ENCODE data around the gene LZIC. TPM values are rescaled to one million over a fixed set of nuclear protein-coding genes. Genes with fewer than 3 reads are reported as not detected.

LZIC gene
- total and polyA plus RNA-seq, 9 of the 15 experiments (the other 6 are each of a cell fraction or from before 2014, with no cell fraction given): 32.9 to 109 (median 61.7) TPM

GRCh38 chr1:9942939-9943788 lies at the start of gene LZIC, which contains the start of gene NMNAT1 (continued):
- TF ChIP-seq TCF7L2 (IDR thresholded peaks at IDR 0.05; ENCODE audit: low read depth, low read length) (no peak), ZNF740 (CRISPR knock-in tag; IDR thresholded peaks at IDR 0.05) (peak; percentile 54; the same call in 1 of the 2 replicates), ZNF740 (tag; IDR thresholded peaks at IDR 0.05) (no peak), SRSF7 (optimal IDR thresholded peaks at IDR 0.05; ENCODE audit: low read depth, low read length) (no peak), SAP30 (IDR thresholded peaks at IDR 0.05; ENCODE audit: borderline replicate concordance, insufficient read depth, low read depth, low read length, poor library complexity, severe bottlenecking) (peak; percentile 95), NFE2 (IDR thresholded peaks at IDR 0.05; ENCODE audit: low read depth) (0 out of 2 replicates have a peak, but pooled peaks have one; percentile 32), FOXP1 (CRISPR knock-in tag; IDR thresholded peaks at IDR 0.05) (0 out of 2 replicates have a peak, but pooled peaks have one; percentile 84), TAF9B (IDR thresholded peaks at IDR 0.05; ENCODE audit: partially characterized antibody) (peak; percentile 97), ERF (CRISPR knock-in tag; IDR thresholded peaks at IDR 0.05) (0 out of 2 replicates have a peak, but pooled peaks have one; percentile 13), POLR3A (IDR thresholded peaks at IDR 0.05; ENCODE audit: borderline replicate concordance, extremely low read depth, insufficient read depth, insufficient read length) (no peak), ZNF444 (CRISPR knock-in tag; IDR thresholded peaks at IDR 0.05) (no peak), BHLHE40 (IDR thresholded peaks at IDR 0.05; ENCODE audit: low read length) (peak; percentile 59), NUFIP1 (IDR thresholded peaks at IDR 0.05; ENCODE audit: partially characterized antibody) (no peak)
- TF ChIP-seq, protein P1, sequence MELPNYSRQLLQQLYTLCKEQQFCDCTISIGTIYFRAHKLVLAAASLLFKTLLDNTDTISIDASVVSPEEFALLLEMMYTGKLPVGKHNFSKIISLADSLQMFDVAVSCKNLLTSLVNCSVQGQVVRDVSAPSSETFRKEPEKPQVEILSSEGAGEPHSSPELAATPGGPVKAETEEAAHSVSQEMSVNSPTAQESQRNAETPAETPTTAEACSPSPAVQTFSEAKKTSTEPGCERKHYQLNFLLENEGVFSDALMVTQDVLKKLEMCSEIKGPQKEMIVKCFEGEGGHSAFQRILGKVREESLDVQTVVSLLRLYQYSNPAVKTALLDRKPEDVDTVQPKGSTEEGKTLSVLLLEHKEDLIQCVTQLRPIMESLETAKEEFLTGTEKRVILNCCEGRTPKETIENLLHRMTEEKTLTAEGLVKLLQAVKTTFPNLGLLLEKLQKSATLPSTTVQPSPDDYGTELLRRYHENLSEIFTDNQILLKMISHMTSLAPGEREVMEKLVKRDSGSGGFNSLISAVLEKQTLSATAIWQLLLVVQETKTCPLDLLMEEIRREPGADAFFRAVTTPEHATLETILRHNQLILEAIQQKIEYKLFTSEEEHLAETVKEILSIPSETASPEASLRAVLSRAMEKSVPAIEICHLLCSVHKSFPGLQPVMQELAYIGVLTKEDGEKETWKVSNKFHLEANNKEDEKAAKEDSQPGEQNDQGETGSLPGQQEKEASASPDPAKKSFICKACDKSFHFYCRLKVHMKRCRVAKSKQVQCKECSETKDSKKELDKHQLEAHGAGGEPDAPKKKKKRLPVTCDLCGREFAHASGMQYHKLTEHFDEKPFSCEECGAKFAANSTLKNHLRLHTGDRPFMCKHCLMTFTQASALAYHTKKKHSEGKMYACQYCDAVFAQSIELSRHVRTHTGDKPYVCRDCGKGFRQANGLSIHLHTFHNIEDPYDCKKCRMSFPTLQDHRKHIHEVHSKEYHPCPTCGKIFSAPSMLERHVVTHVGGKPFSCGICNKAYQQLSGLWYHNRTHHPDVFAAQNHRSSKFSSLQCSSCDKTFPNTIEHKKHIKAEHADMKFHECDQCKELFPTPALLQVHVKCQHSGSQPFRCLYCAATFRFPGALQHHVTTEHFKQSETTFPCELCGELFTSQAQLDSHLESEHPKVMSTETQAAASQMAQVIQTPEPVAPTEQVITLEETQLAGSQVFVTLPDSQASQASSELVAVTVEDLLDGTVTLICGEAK (IDR thresholded peaks at IDR 0.05): peak; percentile 100
- TF ChIP-seq, protein P1 (CRISPR knock-in tag; IDR thresholded peaks at IDR 0.05): no peak
- TF ChIP-seq, protein P2, sequence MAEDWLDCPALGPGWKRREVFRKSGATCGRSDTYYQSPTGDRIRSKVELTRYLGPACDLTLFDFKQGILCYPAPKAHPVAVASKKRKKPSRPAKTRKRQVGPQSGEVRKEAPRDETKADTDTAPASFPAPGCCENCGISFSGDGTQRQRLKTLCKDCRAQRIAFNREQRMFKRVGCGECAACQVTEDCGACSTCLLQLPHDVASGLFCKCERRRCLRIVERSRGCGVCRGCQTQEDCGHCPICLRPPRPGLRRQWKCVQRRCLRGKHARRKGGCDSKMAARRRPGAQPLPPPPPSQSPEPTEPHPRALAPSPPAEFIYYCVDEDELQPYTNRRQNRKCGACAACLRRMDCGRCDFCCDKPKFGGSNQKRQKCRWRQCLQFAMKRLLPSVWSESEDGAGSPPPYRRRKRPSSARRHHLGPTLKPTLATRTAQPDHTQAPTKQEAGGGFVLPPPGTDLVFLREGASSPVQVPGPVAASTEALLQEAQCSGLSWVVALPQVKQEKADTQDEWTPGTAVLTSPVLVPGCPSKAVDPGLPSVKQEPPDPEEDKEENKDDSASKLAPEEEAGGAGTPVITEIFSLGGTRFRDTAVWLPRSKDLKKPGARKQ (CRISPR knock-in tag; IDR thresholded peaks at IDR 0.05): no peak

All from K562 (cell line).